Measurements from ENCODE around the gene KLK12.
"Not testable (repeated sequence)": the region's sequence is repeated elsewhere in the genome, so short reads cannot be mapped to it uniquely, and the experiment has no call there.

Gene KLK12

DNA sequence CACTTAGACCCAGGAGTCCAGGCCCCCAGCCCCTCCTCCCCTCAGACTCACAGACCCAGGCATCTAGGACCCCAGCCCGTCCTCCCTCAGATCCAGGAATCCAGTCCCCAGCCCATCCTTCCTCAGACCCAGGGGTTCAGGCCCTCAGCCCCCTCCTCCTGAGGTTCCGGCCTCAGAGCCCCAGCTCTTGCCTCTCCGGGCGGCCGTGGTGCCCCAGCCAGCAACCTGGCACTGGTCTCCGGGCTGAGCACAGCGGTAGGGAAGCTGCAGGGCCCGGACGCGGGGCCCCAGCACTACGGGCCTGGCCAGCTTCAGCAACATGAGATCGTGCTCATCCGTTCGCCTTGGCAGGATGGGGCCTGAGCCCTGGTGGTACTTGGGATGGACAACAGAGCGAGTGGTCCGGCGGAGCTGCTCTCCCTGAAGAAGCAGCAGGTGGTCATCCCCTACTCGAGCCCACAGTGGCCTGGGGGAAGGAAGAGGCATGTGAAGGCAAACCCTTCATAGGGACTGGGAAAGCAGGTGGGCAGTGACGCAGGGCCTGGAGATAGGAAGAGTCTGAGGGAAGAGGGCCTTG lies 19.0 kb downstream of the KLK12 start:
- no peak for DNase-seq

DNA sequence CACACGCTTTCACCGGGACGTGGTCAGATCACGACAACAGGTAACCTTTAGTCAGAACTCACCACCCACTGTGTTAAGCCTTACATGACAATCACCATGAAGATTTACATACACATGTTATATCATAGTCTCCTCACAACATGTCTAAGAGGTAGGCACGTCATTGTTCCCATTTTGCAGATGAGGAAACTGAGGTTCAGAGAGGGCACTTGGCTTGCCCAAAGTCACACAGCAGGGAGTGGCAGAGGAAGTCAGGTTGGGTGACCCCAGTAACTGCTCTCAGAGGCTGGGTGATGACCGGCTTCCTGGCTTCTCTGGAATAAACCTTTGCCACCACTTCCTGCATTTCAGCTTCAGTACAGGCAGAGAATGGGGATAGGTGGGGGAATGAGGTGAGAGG lies 20.6 kb downstream of the KLK12 start:
- no peak for DNase-seq

GRCh38 chr19:51012661-51013190 lies 22.1 kb downstream of the KLK12 start:
- DNase-seq, result no peak

DNA sequence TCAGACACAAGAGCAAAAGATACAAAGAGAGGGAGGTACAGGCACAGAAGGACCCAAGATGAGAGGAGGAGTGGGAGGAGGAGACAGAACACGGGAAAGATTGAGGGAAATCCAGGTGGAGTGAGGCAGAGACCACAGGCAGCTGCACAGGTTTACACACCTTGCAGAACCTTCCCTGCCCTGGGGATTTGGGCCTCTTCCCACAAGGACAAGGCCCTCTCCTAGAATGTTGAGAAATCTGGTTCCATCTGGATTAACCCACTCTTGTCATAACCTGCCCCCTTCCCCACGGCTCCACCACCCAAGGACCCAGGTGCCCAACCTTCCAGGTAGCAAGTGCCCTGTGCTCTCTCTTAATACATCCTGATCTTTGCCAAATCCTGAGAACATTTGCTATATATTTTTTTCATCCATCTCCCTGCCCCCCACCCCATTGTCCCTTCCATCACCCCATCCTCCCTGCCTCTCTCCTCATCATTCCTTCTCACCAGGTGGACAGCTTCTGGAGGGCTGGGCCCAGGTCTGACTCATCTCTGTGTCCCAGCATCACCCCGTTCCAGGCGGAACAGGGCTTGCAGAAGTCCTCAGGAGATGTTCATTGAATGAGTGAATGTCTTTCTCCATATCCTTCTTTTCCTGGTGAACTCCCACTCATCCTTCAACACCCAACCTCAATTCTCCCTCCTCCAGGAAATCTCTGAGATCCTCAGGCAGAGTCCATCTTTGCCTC lies 24.6 kb downstream of the KLK12 start:
- no peak for DNase-seq

- DNase-seq, result no peak
Observed at GRCh38 chr19:51009061-51009891, 25.5 kb downstream of the KLK12 start.

- no peak for DNase-seq
Observed at GRCh38 chr19:51007488-51007887, 27.3 kb downstream of the KLK12 start.

- no peak for DNase-seq
Observed at GRCh38 chr19:51006406-51006805, 28.4 kb downstream of the KLK12 start.

DNA sequence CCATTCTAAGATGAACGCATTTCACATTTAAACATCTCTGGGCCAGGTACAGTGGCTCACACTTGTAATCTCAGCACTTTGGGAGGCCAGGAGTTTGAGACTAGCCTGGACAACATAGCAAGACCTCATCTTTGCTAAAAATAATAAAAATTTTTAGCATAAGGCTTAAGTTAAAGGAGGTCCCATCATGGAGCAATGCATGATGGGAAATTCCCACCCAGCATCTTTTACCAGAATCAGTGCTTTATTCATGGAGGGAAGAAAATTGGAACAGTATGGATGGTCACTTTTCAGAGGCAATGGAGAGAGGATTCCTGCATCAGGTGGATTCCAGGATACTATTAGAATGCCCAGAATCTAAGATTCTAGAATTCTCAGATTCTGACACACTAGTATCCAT lies 29.6 kb downstream of the KLK12 start:
- no peak for DNase-seq

GRCh38 chr19:51003316-51003715 lies 31.5 kb downstream of the KLK12 start:
- no peak for DNase-seq

DNA sequence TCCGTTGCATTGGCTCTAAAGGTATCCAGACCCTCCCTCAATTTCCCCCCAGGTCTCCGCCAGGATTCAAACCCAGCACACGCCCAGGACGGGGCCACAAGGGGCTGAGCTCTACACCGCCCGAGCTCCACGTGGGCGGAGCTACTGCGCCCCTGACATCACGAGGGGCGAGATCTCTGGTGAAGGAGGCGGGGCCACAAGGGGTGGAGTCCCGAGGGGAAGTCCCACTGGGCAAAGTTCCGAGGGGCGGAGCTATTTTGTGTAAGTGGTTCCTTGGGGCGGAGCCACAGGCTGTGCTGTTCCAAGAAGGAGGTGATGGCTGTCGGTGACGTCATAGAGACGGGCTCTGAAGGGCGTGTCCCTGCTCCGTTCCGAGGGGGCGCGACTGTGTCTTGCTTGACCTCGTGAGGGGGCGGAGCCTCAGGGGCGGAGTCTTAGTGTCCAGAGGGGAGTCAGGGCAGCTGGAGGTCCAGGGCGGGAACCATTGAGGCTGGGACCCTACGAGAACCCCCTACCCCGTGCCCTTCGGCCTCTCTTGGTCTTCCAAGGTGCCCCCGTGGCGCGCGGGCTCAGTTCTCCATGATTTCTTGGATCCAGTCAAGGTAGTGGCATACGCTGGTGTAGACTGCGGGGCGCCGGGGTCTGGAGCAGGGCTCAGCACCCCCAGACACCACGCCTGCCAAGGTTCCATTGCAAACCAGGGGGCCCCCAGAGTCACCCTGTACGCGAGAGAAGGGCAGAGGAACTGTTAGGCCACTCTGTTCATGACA lies 32.1 kb downstream of the KLK12 start:
- no peak for DNase-seq

DNA sequence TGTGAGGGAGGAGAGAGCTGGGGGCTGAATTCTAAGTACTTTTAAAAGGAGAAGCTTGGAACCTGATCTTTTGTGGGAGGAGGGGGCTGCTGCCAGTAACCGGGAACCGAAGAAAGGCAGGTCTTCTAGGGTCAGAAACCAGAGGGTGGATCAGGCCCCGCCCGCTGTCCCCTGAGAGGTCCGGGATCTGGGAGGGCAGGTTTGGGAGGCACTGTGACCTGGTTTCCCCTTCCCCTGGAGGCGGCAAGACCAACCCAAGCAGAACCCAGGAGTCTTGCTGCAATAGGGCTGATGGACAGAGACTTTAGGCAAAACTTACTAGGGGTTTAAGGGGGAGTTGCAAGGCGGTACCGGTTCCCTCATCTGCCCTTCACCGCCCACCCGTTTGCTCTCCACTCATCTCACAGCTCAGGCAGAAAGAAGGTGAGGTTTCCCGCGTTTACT lies 32.7 kb downstream of the KLK12 start:
- no peak for DNase-seq

GRCh38 chr19:51001515-51001914 lies 33.3 kb downstream of the KLK12 start, which contains the start of gene KLK8:
KLK8 (minus strand) TSS chr19:51001604; CDS start chr19:51001167, 437 bp downstream.
- DNase-seq, result no peak

DNA sequence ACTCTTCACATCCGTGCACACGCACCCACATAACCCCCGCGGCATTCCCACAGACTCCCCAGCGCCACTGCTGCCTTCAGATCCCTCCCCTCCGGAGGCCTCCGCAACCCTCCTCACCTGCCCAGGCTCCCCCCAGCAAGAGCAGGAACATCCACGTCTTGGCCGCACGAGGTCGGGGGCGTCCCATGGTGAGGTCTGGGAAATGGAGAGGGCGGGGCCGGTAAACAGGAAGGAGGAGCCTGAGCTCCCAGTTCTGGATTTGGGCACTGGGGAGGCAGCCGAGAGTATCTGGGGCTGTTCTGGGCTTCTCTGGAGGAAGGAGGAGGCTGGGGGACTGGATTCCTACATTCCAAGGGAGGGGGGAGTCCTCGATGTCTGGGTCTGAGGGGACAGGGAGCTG lies 33.8 kb downstream of the KLK12 start:
- no peak for DNase-seq

DNA sequence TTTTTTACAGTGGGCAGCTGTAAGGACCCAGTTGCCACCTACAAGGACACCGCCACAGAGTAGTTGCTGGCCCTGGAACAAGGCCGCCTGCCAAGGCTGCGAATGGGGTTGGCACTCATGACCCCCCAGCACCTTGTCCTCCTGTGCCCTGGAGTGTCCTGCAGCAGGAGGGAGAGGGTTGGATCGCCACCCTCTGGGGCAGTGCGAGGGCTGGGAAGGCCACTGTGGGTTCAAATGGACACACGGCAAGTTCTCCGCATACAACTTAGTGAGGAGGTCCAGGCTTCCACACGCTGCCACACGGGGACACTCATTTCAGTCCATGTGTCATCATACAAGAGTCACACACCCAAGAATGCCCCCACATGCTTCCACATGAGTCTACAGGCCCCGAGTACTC lies 34.4 kb downstream of the KLK12 start:
- DNase-seq, result no peak

- no peak for DNase-seq
Observed at GRCh38 chr19:50998686-50999085, 36.1 kb downstream of the KLK12 start.

- no peak for DNase-seq
Observed at GRCh38 chr19:50998061-50998460, 36.7 kb downstream of the KLK12 start.

DNA sequence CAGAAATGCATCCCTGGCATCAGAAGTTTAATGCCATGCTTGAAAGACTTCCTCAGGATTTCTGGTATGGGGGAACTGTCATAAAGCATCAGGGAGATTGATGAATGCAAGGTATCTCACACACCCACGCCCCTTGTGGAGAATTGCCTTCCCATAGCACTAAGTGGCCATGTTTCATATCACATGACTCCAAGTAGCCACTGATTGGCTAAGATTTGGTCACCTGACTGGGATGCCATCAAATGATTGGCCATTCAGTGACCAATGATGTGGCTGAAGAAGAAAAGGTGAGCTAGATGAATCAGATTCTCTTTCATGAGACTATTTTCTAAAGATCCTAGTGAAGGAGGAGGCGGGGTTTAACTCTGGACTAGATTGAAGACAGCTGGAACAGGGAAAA lies 40.7 kb downstream of the KLK12 start:
- no peak for DNase-seq

DNA sequence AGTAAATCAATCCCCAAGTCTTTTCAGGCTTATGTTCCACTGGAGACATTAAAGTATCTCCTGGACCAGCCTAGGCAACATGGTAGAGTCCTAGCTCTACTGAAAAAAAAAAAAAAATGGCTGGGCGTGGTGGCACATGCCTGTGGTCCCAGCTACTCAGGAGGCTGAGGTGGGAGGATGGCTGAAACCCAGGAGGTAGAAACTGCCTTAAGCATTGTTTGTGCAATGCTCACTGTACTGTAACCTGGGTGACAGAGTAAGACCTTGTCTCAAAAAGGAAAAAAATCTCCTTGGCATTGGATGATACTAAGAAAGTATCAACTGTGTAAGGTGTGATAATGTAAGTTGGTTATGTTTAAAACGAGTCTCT lies 42.2 kb downstream of the KLK12 start:
- DNase-seq, result no peak

- DNase-seq, result not testable (repeated sequence)
Observed at GRCh38 chr19:50984416-50984815, 50.4 kb downstream of the KLK12 start.

GRCh38 chr19:50983625-50984292 lies 51.0 kb downstream of the KLK12 start, which contains the start of gene KLK7:
KLK7 (minus strand) TSS chr19:50983917; CDS start chr19:50982399, 1,518 bp downstream.
- DNase-seq, result no peak

DNA sequence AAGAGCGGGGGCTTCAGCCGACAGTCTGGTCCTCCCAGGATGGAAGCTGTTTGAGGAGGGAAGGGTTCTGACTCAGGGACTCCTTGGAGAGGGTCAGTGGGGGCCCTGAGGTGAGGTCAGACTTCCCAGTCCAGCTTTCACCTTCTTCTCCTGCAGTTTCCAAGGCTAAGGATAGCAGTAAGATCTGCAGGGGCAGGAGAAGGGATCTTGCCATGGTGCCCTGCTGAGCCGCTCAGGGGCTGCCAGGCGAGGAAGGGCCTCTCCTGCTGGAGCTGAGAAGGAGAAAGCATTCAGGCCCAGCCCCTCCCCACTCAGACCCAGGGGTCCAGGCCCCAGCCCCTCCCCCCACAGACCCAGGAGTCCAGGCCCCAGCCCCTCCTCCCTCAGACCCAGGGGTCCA lies 52.6 kb downstream of the KLK12 start:
- no peak for DNase-seq

All from fibroblast of skin of abdomen (primary cell).